Mesendoderm (in vitro differentiated cells): Measurements from ENCODE around the gene QSER1.
A peak's percentile ranks its signal among the peaks of the same experiment; 100 is the strongest.

Source experiments
- DNase-seq: peaks from one replicate; pipeline ENCODE4 v3.0.0; 2013
- H2AK5ac ChIP-seq: 2 replicates; pipeline ENCODE4 v1.6.1; 2013; ENCODE audit warnings: low read length, inconsistent platforms
- H2BK120ac ChIP-seq: 2 replicates; pipeline ENCODE4 v1.6.1; 2013; ENCODE audit warnings: low read depth, mild to moderate bottlenecking, low read length, moderate library complexity, mixed read lengths
- H2BK15ac ChIP-seq: replicated peaks from 2 replicates; pipeline ENCODE4 v1.6.1; 2013; ENCODE audit warnings: low read depth, mild to moderate bottlenecking, moderate library complexity
- H2BK5ac ChIP-seq: 2 replicates; pipeline ENCODE4 v1.6.1; 2013; ENCODE audit warnings: low read length, inconsistent platforms
- H3K18ac ChIP-seq: 2 replicates; pipeline ENCODE4 v1.6.1; 2013; ENCODE audit warnings: mild to moderate bottlenecking, low read length, mixed read lengths
- H3K23ac ChIP-seq: one replicate; pipeline ENCODE4 v1.6.1; 2013; ENCODE audit warnings: low read length
- H3K27ac ChIP-seq: 2 replicates; pipeline ENCODE4 v1.5.1; 2013; ENCODE audit warnings: low read depth, mild to moderate bottlenecking, inconsistent platforms, low read length, moderate library complexity
- H3K27me3 ChIP-seq: 2 replicates; pipeline ENCODE4 v1.6.1; 2013; ENCODE audit warnings: low read length, control low read depth, mild to moderate bottlenecking, inconsistent platforms; ENCODE audit not compliant: insufficient read depth, poor library complexity
- H3K36me3 ChIP-seq: 2 replicates; pipeline ENCODE4 v1.6.1; 2013; ENCODE audit warnings: low read length, inconsistent platforms; ENCODE audit not compliant: control insufficient read depth, insufficient read depth
- H3K4ac ChIP-seq: one replicate; pipeline ENCODE4 v1.6.1; 2013; ENCODE audit warnings: low read depth, mild to moderate bottlenecking, low read length, moderate library complexity
- H3K4me1 ChIP-seq: 2 replicates; pipeline ENCODE4 v1.6.1; 2013; ENCODE audit warnings: low read depth, low read length, inconsistent platforms; ENCODE audit not compliant: control insufficient read depth
- H3K4me2 ChIP-seq: 2 replicates; pipeline ENCODE4 v1.6.1; 2013; ENCODE audit warnings: low read length
- H3K4me3 ChIP-seq: 2 replicates; pipeline ENCODE4 v1.5.1; 2013; ENCODE audit warnings: mild to moderate bottlenecking, low read length
- H3K56ac ChIP-seq: one replicate; pipeline ENCODE4 v1.6.1; 2013; ENCODE audit warnings: low read length
- H3K79me1 ChIP-seq: 2 replicates; pipeline ENCODE4 v1.6.1; 2013; ENCODE audit warnings: low read length, inconsistent platforms
- H3K79me2 ChIP-seq: 2 replicates; pipeline ENCODE4 v1.6.1; 2013; ENCODE audit warnings: mild to moderate bottlenecking, low read length; ENCODE audit not compliant: control insufficient read depth, insufficient read depth
- H3K9ac ChIP-seq: 2 replicates; pipeline ENCODE4 v1.6.1; 2013; ENCODE audit warnings: low read length, inconsistent platforms
- H4K5ac ChIP-seq: one replicate; pipeline ENCODE4 v1.6.1; 2013; ENCODE audit warnings: low read length
- H4K8ac ChIP-seq: one replicate; pipeline ENCODE4 v1.6.1; 2013; ENCODE audit warnings: low read depth, mild to moderate bottlenecking, control low read depth, low read length, moderate library complexity
- WGBS: extraction: QIAGEN DNeasy Blood & Tissue Kit; methylation state at CpG from one replicate; pipeline ENCODE4 v1.1.7; 2013; ENCODE audit warnings: low lambda C conversion rate, missing lambda C conversion rate; ENCODE audit not compliant: insufficient coverage; ENCODE audit errors: extremely low coverage; 5-methylcytosine and 5-hydroxymethylcytosine counted together

The QSER1 gene

GRCh38 chr11:32891657-32892354 is 805 bp upstream of the QSER1 start:
- Histone ChIP-seq H2BK120ac (peak overlapping the region; percentile 98), H2BK5ac (peak overlapping the region; percentile 96), H3K79me1 (no peaks in the 10 kb centered on the region), H4K5ac (peak overlapping the region; percentile 47), H3K4me1 (peaks cover 3% of the 10 kb centered on the region), H3K9ac (peak overlapping the region; percentile 98), H3K79me2 (peaks cover 30% of the 10 kb centered on the region), H3K27ac (peak overlapping the region; percentile 100), H3K23ac (no peak overlapping the region), H3K4me3 (peak overlapping the region; percentile 87), H2AK5ac (no peak overlapping the region), H3K36me3 (no peaks in the 10 kb centered on the region), H2BK15ac (no peak overlapping the region), H3K56ac (peak overlapping the region; percentile 99), H3K27me3 (no peaks in the 10 kb centered on the region), H3K18ac (peak overlapping the region; percentile 99), H3K4me2 (peak overlapping the region; percentile 44), H4K8ac (no peak overlapping the region), H3K4ac (peak overlapping the region; percentile 100)
- DNase-seq: peak; percentile 71
- no CpG with 5 or more reads among the region's 10 CpGs for WGBS

GRCh38 chr11:32893093-32893342 is 407 bp downstream of the QSER1 start:
- Histone ChIP-seq H3K27me3 (no peaks in the 10 kb centered on the region), H3K79me2 (peaks cover 42% of the 10 kb centered on the region), H3K9ac (peak overlapping the region; percentile 93), H4K5ac (no peak overlapping the region), H2AK5ac (no peak overlapping the region), H4K8ac (peak overlapping the region; percentile 96), H3K4me1 (peaks cover 12% of the 10 kb centered on the region), H3K4me2 (no peak overlapping the region), H2BK5ac (peak overlapping the region; percentile 84), H2BK15ac (no peak overlapping the region), H3K18ac (peak overlapping the region; percentile 99), H3K4me3 (peak overlapping the region; percentile 95), H3K79me1 (peaks cover 1% of the 10 kb centered on the region), H3K56ac (peak overlapping the region; percentile 96), H3K4ac (peak overlapping the region; percentile 100), H3K36me3 (no peaks in the 10 kb centered on the region), H3K23ac (no peak overlapping the region), H2BK120ac (peak overlapping the region; percentile 98), H3K27ac (peak overlapping the region; percentile 100)
- DNase-seq: no peak
- WGBS: no CpG with 5 or more reads among the region's 32 CpGs

- peak overlapping the region; percentile 96 for H4K8ac ChIP-seq
- H3K4me3 ChIP-seq: peak overlapping the region; percentile 95
- H3K56ac ChIP-seq: peak overlapping the region; percentile 96
- H3K23ac ChIP-seq: peak overlapping the region; percentile 89
- peak; percentile 87 for DNase-seq
- peak overlapping the region; percentile 99 for H3K18ac ChIP-seq
- peak overlapping the region; percentile 98 for H2BK120ac ChIP-seq
- peak overlapping the region; percentile 100 for H3K4ac ChIP-seq
- peak overlapping the region; percentile 50 for H3K4me2 ChIP-seq
- H3K27ac ChIP-seq: peak overlapping the region; percentile 100
- H2AK5ac ChIP-seq: no peak overlapping the region
- peaks cover 48% of the 10 kb centered on the region for H3K79me2 ChIP-seq
- no CpG with 5 or more reads among the region's 66 CpGs for WGBS
- H4K5ac ChIP-seq: no peak overlapping the region
- H2BK5ac ChIP-seq: peak overlapping the region; percentile 90
- peaks cover 1% of the 10 kb centered on the region for H3K79me1 ChIP-seq
- H3K9ac ChIP-seq: peak overlapping the region; percentile 93
- H3K27me3 ChIP-seq: no peaks in the 10 kb centered on the region
- peak overlapping the region; percentile 99 for H2BK15ac ChIP-seq
- peaks cover 12% of the 10 kb centered on the region for H3K4me1 ChIP-seq
- H3K36me3 ChIP-seq: no peaks in the 10 kb centered on the region
These were observed 935 bp downstream of the QSER1 start for GRCh38 chr11:32893343-32894148.

GRCh38 chr11:32894149-32894827 is 1.7 kb downstream of the QSER1 start:
- H3K56ac ChIP-seq: peak overlapping the region; percentile 96
- H3K23ac ChIP-seq: no peak overlapping the region
- no peaks in the 10 kb centered on the region for H3K27me3 ChIP-seq
- no peaks in the 10 kb centered on the region for H3K36me3 ChIP-seq
- H4K5ac ChIP-seq: no peak overlapping the region
- H3K18ac ChIP-seq: peak overlapping the region; percentile 99
- peaks cover 54% of the 10 kb centered on the region for H3K79me2 ChIP-seq
- peak overlapping the region; percentile 95 for H3K4me3 ChIP-seq
- H3K79me1 ChIP-seq: peaks cover 1% of the 10 kb centered on the region
- no CpG with 5 or more reads among the region's 14 CpGs for WGBS
- no peak overlapping the region for H2AK5ac ChIP-seq
- peak; percentile 91 for DNase-seq
- peak overlapping the region; percentile 50 for H3K4me2 ChIP-seq
- H3K4ac ChIP-seq: peak overlapping the region; percentile 100
- H4K8ac ChIP-seq: peak overlapping the region; percentile 76
- peak overlapping the region; percentile 90 for H2BK5ac ChIP-seq
- H3K27ac ChIP-seq: peak overlapping the region; percentile 100
- no peak overlapping the region for H2BK15ac ChIP-seq
- H3K4me1 ChIP-seq: peaks cover 12% of the 10 kb centered on the region
- H2BK120ac ChIP-seq: peak overlapping the region; percentile 98
- H3K9ac ChIP-seq: peak overlapping the region; percentile 93

GRCh38 chr11:32894921-32895320 is 2.3 kb downstream of the QSER1 start:
- Histone ChIP-seq H3K79me1 (peaks cover 1% of the 10 kb centered on the region), H2AK5ac (no peak overlapping the region), H3K9ac (peak overlapping the region; percentile 93), H4K8ac (no peak overlapping the region), H2BK15ac (no peak overlapping the region), H2BK5ac (no peak overlapping the region), H3K4me1 (peaks cover 12% of the 10 kb centered on the region), H3K18ac (peak overlapping the region; percentile 90), H3K56ac (peak overlapping the region; percentile 56), H4K5ac (no peak overlapping the region), H3K4me3 (no peak overlapping the region), H3K79me2 (peaks cover 60% of the 10 kb centered on the region), H2BK120ac (peak overlapping the region; percentile 92), H3K4ac (no peak overlapping the region), H3K4me2 (peak overlapping the region; percentile 28), H3K23ac (no peak overlapping the region), H3K36me3 (no peaks in the 10 kb centered on the region), H3K27me3 (no peaks in the 10 kb centered on the region), H3K27ac (peak overlapping the region; percentile 45)
- no peak for DNase-seq
- no CpG with 5 or more reads among the region's 3 CpGs for WGBS
